Astrocyte of the cerebellum (primary cell): ENCODE measurements around the gene KCNAB1.
"Not testable (repeated sequence)": the region's sequence is repeated elsewhere in the genome, so short reads cannot be mapped to it uniquely, and the experiment has no call there.

Experiments
- DNase-seq: peaks from one replicate; pipeline ENCODE4 v3.0.0-alpha.2; 2011; ENCODE audit warnings: low read depth
- H3K4me3 ChIP-seq: 2 replicates; pipeline ENCODE4 v1.5.1; 2011; ENCODE audit warnings: mild to moderate bottlenecking, low read depth, low read length, moderate library complexity
- in situ Hi-C: cut with HindIII; loops from 2 replicates; pipeline ENCODE4 v1.10.0; 2017; ENCODE audit warnings: low sequenced_read_pairs
- TF ChIP-seq, protein P1 (sequence below): IDR thresholded peaks from 2 replicates; pipeline ENCODE4 v1.5.1; 2012; ENCODE audit warnings: low read length, low read depth, moderate library complexity, mild to moderate bottlenecking; ENCODE audit errors: missing control alignments

The KCNAB1 gene

DNA sequence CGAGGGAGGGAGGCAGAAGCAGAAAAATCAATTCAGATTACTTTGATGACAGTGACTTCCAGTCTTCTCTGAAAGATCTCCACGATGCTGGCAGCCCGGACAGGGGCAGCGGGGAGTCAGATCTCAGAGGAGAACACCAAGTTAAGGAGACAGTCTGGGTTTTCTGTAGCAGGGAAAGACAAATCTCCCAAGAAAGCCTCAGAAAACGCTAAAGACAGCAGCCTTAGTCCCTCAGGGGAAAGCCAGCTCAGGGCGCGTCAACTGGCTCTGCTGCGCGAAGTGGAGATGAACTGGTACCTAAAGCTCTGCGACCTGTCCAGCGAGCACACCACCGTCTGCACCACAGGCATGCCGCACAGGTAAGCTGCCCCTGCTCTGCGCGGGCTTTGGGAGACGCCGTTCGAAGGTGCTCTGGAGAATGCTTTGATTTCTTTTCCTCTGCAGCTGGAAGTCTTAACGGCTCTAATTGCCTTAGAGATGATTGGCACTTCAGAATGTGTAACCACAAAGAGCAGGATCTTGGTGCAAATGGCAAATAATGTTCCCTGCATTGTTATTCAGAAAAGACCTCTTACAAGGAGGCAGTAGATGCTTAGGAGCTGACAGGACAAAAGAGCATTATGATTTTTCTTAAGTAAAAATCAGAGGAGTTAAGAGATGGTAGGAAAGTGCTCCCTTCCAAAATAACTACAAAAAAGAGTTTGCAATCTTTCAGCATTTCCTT lies at the start of gene KCNAB1:
Gene KCNAB1 (plus strand): TSS at position 51 of the 724 bp plus-strand sequence.
- TF ChIP-seq, protein P1, sequence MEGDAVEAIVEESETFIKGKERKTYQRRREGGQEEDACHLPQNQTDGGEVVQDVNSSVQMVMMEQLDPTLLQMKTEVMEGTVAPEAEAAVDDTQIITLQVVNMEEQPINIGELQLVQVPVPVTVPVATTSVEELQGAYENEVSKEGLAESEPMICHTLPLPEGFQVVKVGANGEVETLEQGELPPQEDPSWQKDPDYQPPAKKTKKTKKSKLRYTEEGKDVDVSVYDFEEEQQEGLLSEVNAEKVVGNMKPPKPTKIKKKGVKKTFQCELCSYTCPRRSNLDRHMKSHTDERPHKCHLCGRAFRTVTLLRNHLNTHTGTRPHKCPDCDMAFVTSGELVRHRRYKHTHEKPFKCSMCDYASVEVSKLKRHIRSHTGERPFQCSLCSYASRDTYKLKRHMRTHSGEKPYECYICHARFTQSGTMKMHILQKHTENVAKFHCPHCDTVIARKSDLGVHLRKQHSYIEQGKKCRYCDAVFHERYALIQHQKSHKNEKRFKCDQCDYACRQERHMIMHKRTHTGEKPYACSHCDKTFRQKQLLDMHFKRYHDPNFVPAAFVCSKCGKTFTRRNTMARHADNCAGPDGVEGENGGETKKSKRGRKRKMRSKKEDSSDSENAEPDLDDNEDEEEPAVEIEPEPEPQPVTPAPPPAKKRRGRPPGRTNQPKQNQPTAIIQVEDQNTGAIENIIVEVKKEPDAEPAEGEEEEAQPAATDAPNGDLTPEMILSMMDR = no peak
- no peak for DNase-seq
- in situ Hi-C loops = no loop called here
- H3K4me3 ChIP-seq = no peak within 1 kb of the TSS

DNA sequence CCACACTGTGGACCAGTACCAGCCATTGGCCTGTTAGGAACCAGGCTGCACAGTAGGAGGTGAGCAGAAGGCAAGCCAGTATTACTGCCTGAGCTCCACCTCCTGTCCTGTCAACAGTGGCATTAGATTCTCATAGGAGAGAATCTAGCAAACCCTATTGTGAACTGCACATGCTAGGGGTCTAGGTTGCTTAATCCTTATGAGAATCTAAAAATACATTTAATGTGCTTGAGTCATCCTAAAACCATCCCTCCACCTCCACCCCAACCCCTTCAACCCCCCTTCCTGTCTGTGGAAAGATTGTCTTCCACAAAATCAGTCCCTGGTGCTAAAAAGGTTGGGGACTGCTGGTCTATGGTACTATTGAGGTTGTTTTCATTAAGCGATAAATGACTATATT lies 49.3 kb upstream of the KCNAB1 start:
- DNase-seq = no peak
- TF ChIP-seq, protein P1 = no peak
- in situ Hi-C loops = no loop called here
- no peak overlapping the region for H3K4me3 ChIP-seq

DNA sequence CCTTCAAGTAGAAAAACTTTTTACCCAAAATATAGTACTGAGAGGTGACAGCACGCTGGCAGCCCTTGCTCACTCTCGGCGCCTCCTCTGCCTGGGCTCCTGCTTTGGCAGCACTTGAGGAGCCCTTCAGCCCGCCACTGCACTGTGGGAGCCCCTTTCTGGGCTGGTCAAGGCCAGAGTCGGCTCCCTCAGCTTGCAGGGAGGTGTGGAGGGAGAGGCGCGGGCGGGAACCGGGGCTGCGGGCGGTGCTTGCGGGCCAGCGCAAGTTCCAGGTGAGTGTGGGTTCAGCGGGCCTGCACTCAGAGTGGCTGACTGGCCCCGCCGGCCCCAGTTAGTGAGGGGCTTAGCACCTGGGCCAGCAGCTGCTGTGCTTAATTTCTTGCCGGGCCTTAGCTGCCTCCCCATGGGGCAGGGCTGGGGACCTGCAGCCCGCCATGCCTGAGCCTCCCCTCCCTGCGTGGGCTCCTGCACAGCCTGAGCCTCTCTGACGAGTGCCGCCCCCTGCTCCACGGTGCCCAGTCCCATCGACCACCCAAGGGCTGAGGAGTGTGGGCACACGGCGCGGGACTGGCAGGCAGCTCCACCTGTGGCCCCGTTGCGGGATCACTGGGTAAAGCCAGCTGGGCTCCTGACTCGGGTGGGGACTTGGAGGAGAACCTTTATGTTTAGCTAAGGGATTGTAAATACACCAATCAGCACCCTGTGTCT lies 47.3 kb upstream of the KCNAB1 start:
- DNase-seq, H3K4me3 ChIP-seq, in situ Hi-C loops: not testable (repeated sequence)

DNA sequence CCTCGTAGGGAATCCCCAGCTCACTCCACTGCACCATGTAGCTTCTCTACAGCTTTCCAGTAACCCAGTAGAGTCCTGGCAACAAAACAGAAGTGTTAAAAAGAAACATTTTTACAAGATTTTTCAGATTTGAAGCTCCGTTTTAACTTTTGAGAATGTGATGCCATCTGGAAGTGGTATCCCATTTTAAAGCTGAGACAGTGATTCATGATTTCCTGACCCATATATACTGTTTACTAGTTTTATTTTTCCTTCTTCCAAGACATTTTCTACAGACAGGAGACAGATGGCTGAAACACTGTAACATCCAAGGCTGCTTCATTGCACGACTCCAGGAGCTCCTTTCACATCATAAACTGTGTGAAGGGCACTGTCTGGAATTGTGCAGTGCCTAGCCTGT lies 30.3 kb upstream of the KCNAB1 start:
- in situ Hi-C loops = no loop called here
- DNase-seq = no peak
- TF ChIP-seq, protein P1 = no peak
- no peak overlapping the region for H3K4me3 ChIP-seq

DNA sequence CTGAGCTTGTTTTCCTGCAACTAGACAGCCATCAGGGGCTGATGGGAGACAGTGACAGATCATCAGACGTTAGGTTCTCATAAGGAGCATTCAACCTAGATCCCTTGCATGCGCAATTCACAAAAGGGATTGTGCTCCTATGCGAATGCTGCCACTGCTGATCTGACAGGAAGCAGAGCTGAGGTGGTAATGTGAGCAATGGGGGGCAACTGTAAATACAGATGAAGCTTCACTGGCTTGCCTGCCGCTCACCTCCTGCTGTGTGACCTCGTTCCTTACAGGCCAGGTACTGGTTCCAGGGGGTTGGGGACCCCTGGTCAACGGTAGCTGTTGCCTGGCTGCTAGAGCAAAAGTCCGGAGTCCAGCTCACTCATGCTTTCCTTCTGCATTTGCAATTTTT lies 26.4 kb upstream of the KCNAB1 start:
- H3K4me3 ChIP-seq = no peak overlapping the region
- TF ChIP-seq, protein P1 = no peak
- in situ Hi-C loops = no loop called here
- no peak for DNase-seq

DNA sequence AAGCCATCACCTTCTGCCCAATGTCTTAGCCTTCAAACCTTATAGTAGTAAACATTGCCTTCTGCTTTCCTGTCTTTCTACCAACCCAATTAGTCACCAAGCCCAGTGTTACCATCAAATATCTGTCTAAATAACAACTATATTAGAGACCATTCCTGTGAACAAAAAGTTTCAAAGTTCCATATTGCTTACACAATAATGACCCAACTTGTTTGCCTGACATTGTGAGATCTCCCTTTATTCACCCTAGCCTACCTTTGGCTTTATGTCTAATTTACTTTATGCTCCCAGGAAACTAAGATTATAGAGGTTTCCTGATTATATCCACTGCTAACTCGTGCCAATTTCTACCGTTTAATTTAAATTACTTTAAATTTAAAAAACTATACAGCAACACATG lies 26.0 kb upstream of the KCNAB1 start:
- in situ Hi-C loops = no loop called here
- H3K4me3 ChIP-seq = no peak overlapping the region
- TF ChIP-seq, protein P1 = no peak
- no peak for DNase-seq

DNA sequence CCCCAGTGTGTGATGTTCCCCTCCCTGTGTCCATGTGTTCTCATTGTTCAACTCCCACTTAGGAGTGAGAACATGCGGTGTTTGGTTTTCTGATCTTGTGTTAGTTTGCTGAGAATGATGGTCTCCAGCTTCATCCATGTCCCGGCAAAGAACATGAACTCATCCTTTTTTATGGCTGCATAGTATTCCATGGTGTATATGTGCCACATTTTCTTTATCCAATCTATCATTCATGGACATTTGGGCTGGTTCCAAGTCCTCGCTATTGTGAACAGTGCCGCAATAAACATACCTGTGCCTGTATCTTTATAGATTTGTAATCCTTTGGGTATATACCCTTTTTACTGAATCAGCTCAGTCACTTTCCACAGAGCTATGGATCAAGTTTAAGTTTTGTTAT lies 24.7 kb upstream of the KCNAB1 start:
- H3K4me3 ChIP-seq, in situ Hi-C loops, DNase-seq: not testable (repeated sequence)
